ENCODE data around the gene OR7A5.
"Not testable (repeated sequence)": the region's sequence is repeated elsewhere in the genome, so short reads cannot be mapped to it uniquely, and the experiment has no call there.

The OR7A5 gene

DNA sequence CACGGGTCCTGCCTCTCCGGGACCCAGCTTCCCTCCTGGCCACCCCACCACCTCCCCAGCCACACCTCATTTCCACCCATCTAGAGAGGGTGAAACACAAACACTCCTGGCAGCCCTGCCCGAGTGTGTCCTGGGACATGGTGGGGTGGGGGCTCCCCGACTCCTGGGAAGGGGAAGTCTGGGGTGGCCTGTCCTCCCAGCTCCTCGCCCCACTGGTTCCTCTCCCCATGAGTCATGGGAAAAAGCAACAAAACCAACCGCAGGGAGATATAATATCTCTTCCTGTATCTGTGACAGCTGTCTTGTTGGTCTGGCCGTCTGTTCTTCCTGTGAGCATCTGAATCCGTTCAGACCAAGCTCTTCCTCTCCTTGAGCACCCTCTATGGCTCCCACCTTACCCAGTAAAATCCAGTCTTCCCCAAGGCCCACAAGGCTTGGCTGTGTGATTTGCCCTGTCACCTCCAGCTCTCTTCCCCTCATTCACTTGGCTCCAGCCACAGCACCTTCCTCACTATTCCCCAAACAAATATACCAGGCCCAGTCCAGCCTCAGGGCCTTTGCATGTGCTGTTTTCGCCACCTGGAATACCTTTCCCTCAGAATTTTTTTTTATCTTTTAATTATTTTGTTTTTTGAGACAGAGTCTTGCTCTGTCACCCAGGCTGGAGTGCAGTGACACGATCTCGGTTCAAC, 49.7 kb downstream of the OR7A5 start:
- in situ Hi-C loops (cut with MboI; ENCODE audit: low sequenced_read_pairs) = not testable (repeated sequence)

GRCh38 chr19:14784730-14785101, 50.3 kb downstream of the OR7A5 start:
- in situ Hi-C loops (cut with MboI; ENCODE audit: low sequenced_read_pairs) = not testable (repeated sequence)

GRCh38 chr19:14783410-14783998, 51.5 kb downstream of the OR7A5 start:
- in situ Hi-C loops (cut with MboI; ENCODE audit: low sequenced_read_pairs) = not testable (repeated sequence)

DNA sequence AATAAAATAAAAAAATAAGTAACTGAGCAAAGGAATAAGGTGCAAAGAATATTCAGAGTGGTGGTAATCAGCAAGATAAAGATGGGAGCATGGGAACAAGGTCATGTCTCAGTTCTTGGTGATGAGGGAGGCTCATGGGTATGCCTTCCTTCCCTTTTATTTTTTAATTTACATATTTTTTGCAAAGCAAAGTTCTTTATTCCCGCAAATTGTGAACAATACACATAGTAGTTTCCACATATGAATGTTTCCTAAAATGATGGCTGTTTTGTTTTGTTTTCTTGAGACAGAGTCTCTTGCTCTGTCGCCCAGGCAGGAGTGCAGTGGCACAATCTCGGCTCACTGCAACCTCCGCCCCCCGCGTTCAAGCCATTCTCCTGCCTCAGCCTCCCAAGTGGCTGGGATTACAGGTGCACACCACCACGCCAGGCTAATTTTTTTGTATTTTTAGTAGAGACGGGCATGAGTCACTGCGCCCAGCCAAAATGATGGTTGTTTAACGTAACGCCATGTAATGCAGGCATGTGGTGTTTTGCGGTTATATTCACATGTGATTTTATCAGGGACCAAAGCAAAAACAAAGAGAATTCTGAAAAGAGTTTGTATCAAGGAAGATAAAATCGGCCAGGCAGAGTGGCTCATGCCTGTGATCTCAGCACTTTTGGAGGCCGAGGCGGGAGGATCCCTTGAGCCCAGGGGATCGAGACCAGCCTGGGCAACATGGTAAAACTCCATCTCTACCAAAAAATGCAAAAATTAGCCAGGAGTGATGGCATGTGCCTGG, 52.2 kb downstream of the OR7A5 start:
- in situ Hi-C loops (cut with MboI; ENCODE audit: low sequenced_read_pairs) = no loop called here

DNA sequence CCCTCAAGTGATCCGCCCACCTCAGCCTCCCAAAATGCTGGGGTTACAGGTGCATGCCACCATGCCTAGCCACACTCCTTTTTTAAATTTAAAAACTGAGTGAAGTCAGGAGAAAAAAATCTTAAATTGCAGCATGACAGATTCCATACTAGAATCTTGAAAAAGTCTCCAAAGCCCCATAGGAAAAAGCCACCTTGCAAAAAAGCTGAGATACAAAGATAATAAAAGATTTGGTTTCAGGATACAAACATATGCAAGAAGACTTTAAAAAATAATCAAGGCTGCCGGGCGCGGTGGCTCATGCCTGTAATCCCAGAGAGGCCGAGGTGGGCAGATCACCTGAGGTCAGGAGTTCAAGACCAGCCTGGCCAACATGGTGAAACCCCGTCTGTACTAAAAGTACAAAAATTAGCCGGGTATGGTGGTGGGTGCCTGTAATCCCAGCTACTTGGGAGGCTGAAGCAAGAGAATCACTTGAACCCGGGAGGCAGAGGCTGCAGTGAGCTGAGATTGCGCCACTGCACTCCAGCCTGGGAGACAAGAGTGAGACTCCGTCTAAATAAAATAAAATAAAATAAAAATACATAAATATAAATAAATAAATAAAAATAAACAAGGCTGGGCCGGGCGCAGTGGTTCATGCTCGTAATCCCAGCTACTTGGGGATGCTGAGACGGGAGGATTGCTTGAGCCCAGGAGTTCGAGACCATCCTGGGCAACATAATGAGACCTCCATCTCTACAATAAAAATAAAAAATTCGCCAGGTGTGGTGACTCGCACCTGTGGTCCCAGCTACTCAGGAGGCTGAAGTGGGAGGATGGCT, 53.1 kb downstream of the OR7A5 start:
- in situ Hi-C loops (cut with MboI; ENCODE audit: low sequenced_read_pairs) = not testable (repeated sequence)

DNA sequence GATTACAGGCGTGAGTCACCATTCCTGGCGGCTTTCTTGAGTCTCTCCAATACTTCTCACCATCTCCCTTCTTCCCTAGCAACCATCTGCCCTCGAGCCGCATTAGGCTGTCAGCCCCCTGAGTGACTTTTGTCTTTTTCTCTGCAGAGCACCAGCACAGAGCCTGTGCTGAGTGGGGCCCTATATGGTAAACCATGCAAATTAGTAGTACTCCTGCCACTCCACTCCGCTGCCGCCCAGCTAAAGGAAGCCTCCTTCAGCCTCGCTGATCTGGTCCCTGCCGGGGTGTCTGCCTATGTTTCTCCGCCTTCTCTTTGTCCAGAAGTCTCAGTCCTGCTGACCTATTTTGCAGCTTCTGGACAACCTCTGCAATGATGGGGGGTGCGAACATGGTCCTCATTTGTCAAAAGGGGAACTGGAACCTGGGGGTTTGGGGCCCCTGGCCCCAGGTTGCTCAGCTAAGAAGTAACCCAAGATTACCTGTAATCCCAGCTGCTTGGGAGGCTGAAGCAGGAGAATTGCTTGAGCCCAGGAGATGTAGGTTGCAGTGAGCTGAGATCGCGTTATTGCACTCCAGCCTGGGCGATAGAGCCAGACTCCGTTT, 54.3 kb downstream of the OR7A5 start:
- in situ Hi-C loops (cut with MboI; ENCODE audit: low sequenced_read_pairs) = not testable (repeated sequence)

DNA sequence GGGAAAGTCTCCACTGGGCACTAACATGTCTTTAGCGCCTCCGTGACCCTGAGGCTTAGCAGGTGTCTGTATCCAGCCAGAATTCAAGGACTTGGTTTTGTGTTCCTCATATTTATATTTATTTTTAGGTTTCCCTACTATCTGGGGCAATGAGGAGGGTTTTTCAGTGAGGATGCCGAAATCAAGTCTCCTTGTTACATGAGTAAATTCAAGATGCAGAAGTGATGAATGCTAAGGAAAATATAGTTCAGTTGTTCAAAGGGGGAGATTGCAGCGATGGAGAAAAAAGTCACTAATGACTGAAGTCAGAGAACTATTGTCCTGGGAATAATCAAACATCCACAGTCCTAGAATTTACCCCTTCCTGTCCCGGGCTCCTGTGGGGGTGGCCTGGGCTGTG, 55.8 kb downstream of the OR7A5 start:
- in situ Hi-C loops (cut with MboI; ENCODE audit: low sequenced_read_pairs) = no loop called here

- in situ Hi-C loops (cut with MboI; ENCODE audit: low sequenced_read_pairs) = not testable (repeated sequence)
Measured at GRCh38 chr19:14778110-14778845, 56.7 kb downstream of the OR7A5 start, which contains the start of gene ADGRE2. ADGRE2 (minus strand) TSS chr19:14778560; CDS start chr19:14776756, 1,804 bp downstream.

- in situ Hi-C loops (cut with MboI; ENCODE audit: low sequenced_read_pairs) = not testable (repeated sequence)
Measured at GRCh38 chr19:14777645-14778044, 57.3 kb downstream of the OR7A5 start.
